Thoracic aorta (tissue), 2 donors: ENCODE measurements around the gene ADAMTS4. TPM values are rescaled to one million over a fixed set of nuclear protein-coding genes. Genes with fewer than 3 reads are reported as not detected.
A peak's percentile ranks its signal among the peaks of the same experiment; 100 is the strongest.

Experiments
- ATAC-seq: fragments of 150-250 bp; one replicate; pipeline ENCODE4 v1.8.0; 2017; ENCODE audit warnings: low read depth; ENCODE audit not compliant: insufficient number of reproducible peaks, low FRiP score
- DNase-seq: peaks from one replicate; pipeline ENCODE4 v3.0.0-alpha.2; 2020; ENCODE audit warnings: low spot score
- H3K27ac ChIP-seq, 2 donors: fragments of 200-600 bp; sonication (generic); 1 replicate in 1 of 2; 2 replicates in 1 of 2; pipeline ENCODE4 v1.5.1; 2016; ENCODE audit warnings: mild to moderate bottlenecking in 2 of 2, moderate library complexity in 2 of 2
- H3K27me3 ChIP-seq: fragments of 200-600 bp; sonication (generic); replicated peaks from 2 replicates; pipeline ENCODE4 v1.6.0; 2016; ENCODE audit warnings: mild to moderate bottlenecking; ENCODE audit not compliant: insufficient read depth
- H3K36me3 ChIP-seq: fragments of 200-600 bp; sonication (generic); one replicate; pipeline ENCODE4 v1.5.1; 2016
- H3K4me1 ChIP-seq, 2 donors: fragments of 200-600 bp; sonication (generic); 1 replicate in 1 of 2; 2 replicates in 1 of 2; pipeline versions ENCODE4 v1.5.1 to v1.6.0; 2016; ENCODE audit warnings: low read depth in 2 of 2, mild to moderate bottlenecking in 1 of 2; ENCODE audit not compliant: control insufficient read depth in 1 of 2
- H3K4me3 ChIP-seq: fragments of 200-600 bp; sonication (generic); 2 replicates; pipeline ENCODE4 v1.5.1; 2016; ENCODE audit warnings: mild to moderate bottlenecking
- H3K9me3 ChIP-seq: fragments of 200-600 bp; sonication (generic); 2 replicates; pipeline ENCODE4 v1.5.1; 2016
- total RNA-seq, 2 donors: library from RNA; depleted of rRNA; stranded (reverse); fragments of >200 nt; gene quantifications; one replicate each; pipeline versions ENCODE4 v1.1.0 to v1.2.3, GENCODE V29; 2016
- TF ChIP-seq, protein P1 (sequence below): fragments of 200-600 bp; sonication (generic); IDR thresholded peaks from one replicate; pipeline ENCODE4 v1.5.1; 2019; ENCODE audit warnings: antibody characterized with exemption

Gene ADAMTS4
- total RNA-seq, 2 donors from 2014 or later = 15.0 to 171 TPM

DNA sequence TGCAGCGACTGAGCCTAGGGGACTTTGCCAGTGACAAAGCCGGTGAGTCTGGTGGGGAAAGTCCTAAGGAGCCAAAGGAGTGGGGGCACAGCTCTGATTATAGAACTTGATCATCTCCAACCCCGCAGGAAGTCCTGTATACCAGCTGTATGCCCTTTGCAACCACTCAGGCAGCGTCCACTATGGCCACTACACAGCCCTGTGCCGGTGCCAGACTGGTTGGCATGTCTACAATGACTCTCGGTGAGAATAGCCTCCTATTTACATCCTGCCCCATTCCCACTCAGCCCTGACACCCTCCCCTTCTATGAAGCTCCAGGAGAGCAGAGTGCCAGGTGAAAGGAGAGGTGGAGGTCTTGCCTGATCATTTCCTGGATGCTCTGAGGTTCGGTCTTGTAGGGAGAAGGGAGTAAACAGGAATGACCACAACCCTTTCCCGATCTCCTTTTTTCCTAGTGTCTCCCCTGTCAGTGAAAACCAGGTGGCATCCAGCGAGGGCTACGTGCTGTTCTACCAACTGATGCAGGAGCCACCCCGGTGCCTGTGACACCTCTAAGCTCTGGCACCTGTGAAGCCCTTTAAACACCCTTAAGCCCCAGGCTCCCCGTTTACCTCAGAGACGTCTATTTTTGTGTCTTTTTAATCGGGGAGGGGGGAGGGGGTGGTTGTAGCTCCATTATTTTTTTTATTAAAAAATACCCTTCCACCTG, 33.8 kb downstream of the ADAMTS4 start:
- H3K9me3 ChIP-seq = no peaks in the 10 kb centered on the region
- H3K27ac ChIP-seq = peak overlapping the region; percentile 89
- H3K27me3 ChIP-seq = no peaks in the 10 kb centered on the region
- peak overlapping the region; percentile 75 for H3K4me3 ChIP-seq
- H3K36me3 ChIP-seq = peaks cover 7% of the 10 kb centered on the region
- DNase-seq (no peak), ATAC-seq (no peak)
- TF ChIP-seq, protein P1, sequence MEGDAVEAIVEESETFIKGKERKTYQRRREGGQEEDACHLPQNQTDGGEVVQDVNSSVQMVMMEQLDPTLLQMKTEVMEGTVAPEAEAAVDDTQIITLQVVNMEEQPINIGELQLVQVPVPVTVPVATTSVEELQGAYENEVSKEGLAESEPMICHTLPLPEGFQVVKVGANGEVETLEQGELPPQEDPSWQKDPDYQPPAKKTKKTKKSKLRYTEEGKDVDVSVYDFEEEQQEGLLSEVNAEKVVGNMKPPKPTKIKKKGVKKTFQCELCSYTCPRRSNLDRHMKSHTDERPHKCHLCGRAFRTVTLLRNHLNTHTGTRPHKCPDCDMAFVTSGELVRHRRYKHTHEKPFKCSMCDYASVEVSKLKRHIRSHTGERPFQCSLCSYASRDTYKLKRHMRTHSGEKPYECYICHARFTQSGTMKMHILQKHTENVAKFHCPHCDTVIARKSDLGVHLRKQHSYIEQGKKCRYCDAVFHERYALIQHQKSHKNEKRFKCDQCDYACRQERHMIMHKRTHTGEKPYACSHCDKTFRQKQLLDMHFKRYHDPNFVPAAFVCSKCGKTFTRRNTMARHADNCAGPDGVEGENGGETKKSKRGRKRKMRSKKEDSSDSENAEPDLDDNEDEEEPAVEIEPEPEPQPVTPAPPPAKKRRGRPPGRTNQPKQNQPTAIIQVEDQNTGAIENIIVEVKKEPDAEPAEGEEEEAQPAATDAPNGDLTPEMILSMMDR = no peak
- peaks cover 27 to 43% of the 10 kb centered on the region in 2 donors for H3K4me1 ChIP-seq

DNA sequence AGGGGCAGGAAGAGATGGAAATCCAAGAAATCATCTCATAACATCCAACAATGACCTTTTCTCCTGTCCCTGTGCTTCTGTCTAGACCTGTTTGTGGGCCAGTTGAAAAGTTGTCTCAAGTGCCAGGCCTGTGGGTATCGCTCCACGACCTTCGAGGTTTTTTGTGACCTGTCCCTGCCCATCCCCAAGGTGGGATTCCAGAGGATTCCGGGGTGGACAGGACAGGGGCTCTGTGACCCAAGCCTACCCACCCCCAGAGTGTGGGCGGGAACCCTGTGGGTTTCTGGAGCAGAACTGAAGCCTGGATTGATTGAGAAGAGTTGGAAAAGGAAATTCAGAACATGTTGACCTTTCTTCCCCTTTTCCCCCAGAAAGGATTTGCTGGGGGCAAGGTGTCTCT, 35.1 kb downstream of the ADAMTS4 start:
- peaks cover 3% of the 10 kb centered on the region for H3K36me3 ChIP-seq

DNA sequence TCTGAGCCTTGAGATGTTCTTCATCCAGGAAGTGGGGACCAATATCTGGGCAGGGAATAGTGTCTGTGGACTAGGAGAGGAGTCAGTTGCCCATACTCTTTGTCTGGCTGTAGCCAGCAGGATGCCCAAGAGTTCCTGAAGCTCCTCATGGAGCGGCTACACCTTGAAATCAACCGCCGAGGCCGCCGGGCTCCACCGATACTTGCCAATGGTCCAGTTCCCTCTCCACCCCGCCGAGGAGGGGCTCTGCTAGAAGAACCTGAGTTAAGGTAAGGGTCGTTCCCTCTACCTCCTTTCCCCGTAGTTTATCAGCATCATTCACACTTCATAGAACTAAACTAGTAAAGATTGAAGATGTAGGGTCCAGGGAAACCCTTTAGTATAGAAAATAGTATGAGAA, 36.0 kb downstream of the ADAMTS4 start:
- no peak overlapping the region for H3K4me3 ChIP-seq
- H3K9me3 ChIP-seq = no peaks in the 10 kb centered on the region
- ATAC-seq (no peak), DNase-seq (no peak)
- H3K27ac ChIP-seq = no peak overlapping the region
- no peaks in the 10 kb centered on the region for H3K27me3 ChIP-seq
- H3K4me1 ChIP-seq = peaks cover 29 to 50% of the 10 kb centered on the region in 2 donors
- peaks cover 7% of the 10 kb centered on the region for H3K36me3 ChIP-seq
- TF ChIP-seq, protein P1 = no peak

More for the DNA sequence above, 35.1 kb downstream of the ADAMTS4 start:
- no peaks in the 10 kb centered on the region for H3K27me3 ChIP-seq
- H3K27ac ChIP-seq = no peak overlapping the region
- TF ChIP-seq, protein P1 = no peak
- ATAC-seq = no peak
- no peaks in the 10 kb centered on the region for H3K9me3 ChIP-seq
- no peak for DNase-seq
- H3K4me3 ChIP-seq = no peak overlapping the region
- peaks cover 29 to 49% of the 10 kb centered on the region in 2 donors for H3K4me1 ChIP-seq

DNA sequence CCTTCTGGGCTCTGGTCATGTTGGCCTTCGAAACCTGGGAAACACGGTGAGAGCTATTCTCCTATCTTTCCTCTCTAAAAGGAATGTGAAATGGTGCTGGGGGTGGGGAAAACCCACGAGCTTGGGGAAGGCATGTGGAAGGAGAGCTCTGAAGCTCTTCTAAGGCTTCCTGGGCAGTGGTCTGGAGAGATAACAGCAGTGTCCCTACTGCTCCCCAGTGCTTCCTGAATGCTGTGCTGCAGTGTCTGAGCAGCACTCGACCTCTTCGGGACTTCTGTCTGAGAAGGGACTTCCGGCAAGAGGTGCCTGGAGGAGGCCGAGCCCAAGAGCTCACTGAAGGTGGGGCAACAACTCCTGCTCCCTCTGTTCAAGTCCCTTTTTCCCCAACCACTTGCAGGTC, 36.8 kb downstream of the ADAMTS4 start:
- Histone ChIP-seq H3K36me3 (peaks cover 7% of the 10 kb centered on the region), H3K9me3 (no peaks in the 10 kb centered on the region), H3K27me3 (no peaks in the 10 kb centered on the region), H3K4me1 (peaks cover 26 to 42% of the 10 kb centered on the region in 2 donors), H3K4me3 (no peak overlapping the region), H3K27ac (no peak overlapping the region)
- TF ChIP-seq, protein P1 = no peak
- DNase-seq (no peak), ATAC-seq (no peak)

DNA sequence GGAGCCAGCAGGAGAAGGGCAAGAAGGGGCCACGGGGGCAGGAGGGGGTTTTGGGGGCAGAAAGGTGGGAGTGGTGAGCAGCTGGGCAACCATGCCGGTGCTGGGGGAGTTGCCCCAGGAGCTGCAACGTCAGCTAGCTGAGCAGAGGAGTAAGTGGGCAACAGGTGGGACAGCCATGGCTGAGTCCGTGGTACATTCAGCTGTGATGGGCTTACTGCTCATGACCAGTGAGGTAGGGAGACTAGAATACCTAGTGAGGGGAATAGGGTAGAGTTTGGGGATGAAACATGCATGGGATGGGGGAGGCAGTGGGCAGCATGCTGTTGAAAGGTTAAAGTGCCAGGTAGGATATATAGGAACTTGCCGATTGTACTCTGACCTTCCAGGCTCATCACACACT, 37.2 kb downstream of the ADAMTS4 start:
- DNase-seq = no peak
- H3K36me3 ChIP-seq = peaks cover 7% of the 10 kb centered on the region

More for the DNA sequence above, 37.2 kb downstream of the ADAMTS4 start:
- ATAC-seq = no peak
- Histone ChIP-seq H3K9me3 (no peaks in the 10 kb centered on the region), H3K4me1 (peaks cover 23 to 38% of the 10 kb centered on the region in 2 donors), H3K27me3 (no peaks in the 10 kb centered on the region), H3K27ac (no peak overlapping the region), H3K4me3 (no peak overlapping the region)
- TF ChIP-seq, protein P1 = no peak
